SKM-1 (cell line): Measurements from ENCODE around the gene FGF4.
"Not testable (repeated sequence)": the region's sequence is repeated elsewhere in the genome, so short reads cannot be mapped to it uniquely, and the experiment has no call there.

Source experiments
- DNase-seq: peaks from one replicate; lab custom pipeline; 2025; ENCODE audit not compliant: unreplicated experiment; lab: John Stamatoyannopoulos, UW

Gene FGF4

DNA sequence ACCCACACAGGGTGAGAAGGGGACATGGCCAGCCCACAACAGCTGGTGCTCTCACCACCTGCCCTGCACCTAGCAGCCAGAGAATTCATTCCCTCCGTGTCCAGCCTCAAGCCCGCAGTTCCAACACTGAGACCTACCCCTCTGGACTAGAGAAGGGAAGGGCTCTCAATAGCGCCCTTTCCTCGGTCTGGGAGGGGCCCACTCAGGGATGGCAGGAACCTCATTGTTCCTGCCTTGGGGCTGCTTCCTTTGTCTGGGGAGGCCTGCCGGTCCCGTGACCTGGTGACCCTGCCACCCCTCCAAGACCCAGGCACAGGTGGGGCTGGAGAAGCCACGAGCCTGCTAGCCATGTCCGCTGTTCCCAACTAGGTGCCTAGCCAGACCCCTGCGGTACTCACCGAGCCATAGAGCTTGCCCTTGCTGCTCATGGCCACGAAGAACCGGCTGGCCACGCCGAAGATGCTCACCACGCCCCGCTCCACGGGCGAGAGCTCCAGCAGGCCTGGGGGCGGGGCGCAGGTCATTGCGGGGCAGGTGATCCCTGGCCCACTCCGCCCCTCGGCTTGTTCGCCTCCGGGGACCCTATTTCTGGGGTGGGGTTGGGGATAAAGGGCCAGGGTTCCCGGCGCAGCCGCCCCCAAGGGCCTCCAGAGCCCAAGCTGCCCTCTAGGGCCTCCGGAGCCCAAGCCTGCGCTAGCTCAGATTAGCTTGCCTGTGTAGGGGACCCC is 1.4 kb downstream of the FGF4 start:
- DNase-seq: no peak

GRCh38 chr11:69771466-69771865 is 3.7 kb downstream of the FGF4 start:
- no peak for DNase-seq

GRCh38 chr11:69770540-69770939 is 4.6 kb downstream of the FGF4 start:
- DNase-seq: no peak

- no peak for DNase-seq
Observed at GRCh38 chr11:69765498-69765995, 9.6 kb downstream of the FGF4 start.

DNA sequence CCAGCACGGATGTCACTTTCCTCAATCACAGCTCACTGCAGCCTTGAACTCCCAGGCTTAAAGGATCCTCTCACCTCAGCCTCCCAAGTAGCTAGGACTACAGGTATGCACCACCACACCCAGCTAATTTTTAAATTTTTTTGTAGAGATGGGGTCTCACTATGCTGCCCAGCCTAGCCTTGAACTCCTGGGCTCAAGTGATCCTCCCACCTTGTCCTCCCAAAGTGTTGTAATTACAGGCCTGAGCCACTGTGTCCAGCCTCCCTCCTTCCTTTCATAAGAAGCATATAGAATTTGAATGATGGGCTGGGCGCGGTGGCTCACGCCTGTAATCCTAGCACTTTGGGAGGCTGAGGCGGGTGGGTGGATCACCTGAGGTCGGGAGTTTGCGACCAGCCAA is 10.2 kb downstream of the FGF4 start:
- DNase-seq: not testable (repeated sequence)

DNA sequence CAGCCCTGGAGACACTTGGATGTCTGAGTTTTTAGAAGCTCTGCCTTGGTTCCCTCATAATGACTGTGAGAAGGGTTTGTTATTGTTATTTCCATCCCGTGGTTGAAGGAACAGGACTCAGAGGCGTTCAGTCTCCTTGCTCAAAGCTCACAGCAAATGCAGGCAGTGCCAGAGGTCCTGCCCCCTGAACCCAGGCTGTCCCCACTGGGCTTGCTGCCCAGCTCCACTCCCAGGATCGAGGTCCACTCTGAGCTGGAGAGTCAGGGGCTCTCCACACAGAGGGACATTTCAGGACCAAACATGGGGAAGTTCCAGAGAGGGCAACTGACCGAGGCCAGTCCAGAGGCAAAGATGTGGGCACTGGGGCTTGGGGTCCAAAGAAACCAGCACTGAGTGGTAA is 14.8 kb downstream of the FGF4 start:
- DNase-seq: no peak

- DNase-seq: no peak
Observed at GRCh38 chr11:69752890-69753289, 22.3 kb downstream of the FGF4 start.

DNA sequence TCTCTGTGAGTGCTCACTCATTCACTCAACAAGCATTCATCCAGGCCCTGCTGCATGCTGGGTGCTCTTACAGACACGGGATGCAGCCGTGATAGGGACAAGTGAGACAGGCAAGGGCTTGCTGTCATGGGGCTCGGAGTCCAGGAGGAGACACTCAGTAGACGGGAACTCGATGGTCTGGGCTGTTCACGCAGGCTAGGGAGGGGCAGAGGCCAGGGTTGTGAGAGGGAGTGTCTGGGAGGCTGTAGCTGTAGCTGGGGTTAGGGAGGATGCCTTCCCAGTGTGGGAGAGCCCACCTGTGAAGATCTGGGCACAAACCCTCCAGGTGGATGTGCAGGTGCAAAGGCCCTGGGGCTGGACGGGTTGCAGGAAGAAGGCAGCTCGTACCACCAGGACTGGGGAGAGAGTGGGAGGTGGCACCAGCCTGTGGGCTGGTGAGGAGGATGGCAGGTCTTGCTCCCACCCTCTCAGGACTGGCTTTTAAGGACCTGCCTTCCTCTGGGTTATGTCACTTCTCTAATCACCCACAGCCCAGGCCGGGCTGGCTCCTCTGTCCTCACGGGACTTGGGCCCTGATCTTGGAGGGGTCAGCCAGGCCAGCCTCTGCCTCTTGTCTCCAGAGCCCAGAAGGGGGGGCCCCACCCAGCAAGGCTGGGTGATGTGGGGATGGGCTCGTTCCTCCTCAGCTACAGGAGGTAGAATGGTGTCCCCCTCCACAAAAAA is 24.1 kb downstream of the FGF4 start:
- DNase-seq: no peak

GRCh38 chr11:69750108-69750850 is 24.9 kb downstream of the FGF4 start:
- no peak for DNase-seq

DNA sequence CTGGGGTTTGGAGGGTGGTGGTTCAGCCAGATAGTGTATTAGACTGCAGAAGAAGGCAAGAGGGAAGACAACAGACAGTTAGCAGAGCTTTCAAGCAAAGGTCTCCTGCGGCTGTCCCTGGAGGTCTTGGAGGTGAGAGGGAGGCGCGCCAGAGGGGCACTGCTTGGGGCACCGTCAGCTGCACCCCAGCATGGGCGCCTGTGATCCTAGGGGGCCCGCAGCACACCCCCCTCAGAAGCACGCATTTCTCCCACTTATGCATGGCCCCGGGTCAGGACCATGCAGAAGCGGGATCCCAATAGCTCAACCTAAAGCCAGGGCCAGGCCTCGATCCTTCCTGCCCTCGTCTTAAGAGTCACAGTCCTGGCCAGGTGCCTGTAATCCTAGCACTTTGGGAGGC is 26.5 kb downstream of the FGF4 start:
- no peak for DNase-seq

- no peak for DNase-seq
Observed at GRCh38 chr11:69746752-69747742, 28.1 kb downstream of the FGF4 start.

- no peak for DNase-seq
Observed at GRCh38 chr11:69746140-69746539, 29.0 kb downstream of the FGF4 start.

- no peak for DNase-seq
Observed at GRCh38 chr11:69745201-69745600, 29.9 kb downstream of the FGF4 start.

GRCh38 chr11:69744435-69744834 is 30.7 kb downstream of the FGF4 start:
- DNase-seq: no peak

GRCh38 chr11:69734841-69735240 is 40.3 kb downstream of the FGF4 start:
- DNase-seq: no peak

- DNase-seq: no peak
Observed at GRCh38 chr11:69734367-69734766, 40.8 kb downstream of the FGF4 start.

DNA sequence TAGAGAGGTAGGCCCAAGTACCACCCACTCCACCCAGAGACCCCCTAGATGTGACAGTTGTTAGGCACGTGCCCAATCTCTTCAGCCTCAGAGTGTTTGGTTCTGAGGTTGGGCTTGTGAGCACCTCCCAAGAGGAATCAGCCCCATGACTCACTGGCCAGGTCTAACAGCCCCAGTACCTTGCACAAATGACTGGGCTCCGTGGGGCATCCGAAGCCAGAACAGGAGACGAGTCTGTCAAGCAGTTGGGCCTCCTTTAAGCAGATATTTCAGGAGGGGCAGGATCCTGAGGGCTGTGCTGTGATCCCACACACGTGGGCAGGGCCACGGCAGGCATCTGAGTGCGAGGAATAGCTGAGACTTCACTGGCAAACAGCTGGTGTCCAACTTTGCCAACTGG is 42.2 kb downstream of the FGF4 start:
- DNase-seq: no peak

GRCh38 chr11:69731110-69731509 is 44.0 kb downstream of the FGF4 start:
- DNase-seq: no peak

GRCh38 chr11:69730500-69730899 is 44.6 kb downstream of the FGF4 start:
- DNase-seq: no peak

DNA sequence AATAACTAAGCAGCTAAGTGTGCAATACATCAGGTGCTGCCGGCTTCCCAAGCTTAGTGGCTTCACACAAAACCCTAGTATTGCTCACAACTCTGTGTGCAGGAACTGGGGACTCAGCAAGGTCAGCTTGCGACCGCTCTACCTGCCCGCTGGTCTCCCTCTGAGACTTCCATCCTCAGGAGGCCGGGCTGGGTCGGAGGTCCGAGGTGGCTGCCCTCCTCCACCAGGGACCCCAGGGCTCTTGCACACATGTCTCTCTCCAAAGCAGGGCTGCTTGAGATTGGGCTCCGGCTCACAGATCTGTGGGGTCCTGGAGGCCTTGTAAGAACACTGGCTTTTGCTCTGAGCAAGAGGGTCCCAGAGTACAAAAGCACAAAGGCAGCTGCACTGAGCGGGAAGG is 45.9 kb downstream of the FGF4 start:
- DNase-seq: no peak

DNA sequence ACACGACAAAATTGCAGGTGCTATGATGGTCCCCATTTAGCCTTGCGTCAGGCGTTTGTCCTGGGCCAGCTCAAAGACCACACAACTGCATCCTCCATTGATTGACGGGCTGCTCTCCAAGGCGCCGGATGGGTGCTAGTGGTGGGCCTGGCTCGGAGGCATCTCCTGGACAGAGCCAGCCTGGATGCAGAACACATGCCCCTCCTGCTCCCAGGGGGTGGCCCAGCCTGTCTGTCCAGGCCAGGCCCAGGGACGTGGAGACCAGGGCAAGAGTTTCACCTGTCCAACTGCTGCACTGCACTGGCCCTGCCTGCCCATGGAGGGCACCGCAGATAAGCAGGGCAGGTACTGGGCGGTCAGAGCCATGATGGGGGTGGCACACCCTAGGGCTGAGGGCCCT is 47.9 kb downstream of the FGF4 start:
- DNase-seq: no peak
